IMR-90 (cell line): ENCODE data around the gene BANF1. TPM values are rescaled to one million over a fixed set of nuclear protein-coding genes. Genes with fewer than 3 reads are reported as not detected.

Source experiments
- ATAC-seq: fragments of 200-7000 bp; cut with Tn5 transposase; 2 replicates; pipeline ENCODE4 v1.9.1; 2020; ENCODE audit warnings: low read depth, mild to moderate bottlenecking, moderate library complexity
- BruUV-seq: library from RNA; stranded (reverse); fragments of 400-500 nt; replicated peaks from 2 replicates; lab custom pipeline; 2021; lab: Mats Ljungman, UMichigan
- CTCF ChIA-PET: fragments of 300-600 bp; formaldehyde crosslinking; extraction: SDS; loops from one replicate; lab custom pipeline; 2021; ENCODE audit warnings: antibody characterized with exemption; lab: Yijun Ruan, JAX
- POLR2A ChIA-PET: fragments of 300-600 bp; sonication (Branson Sonifier 250); formaldehyde crosslinking; loops from one replicate; lab custom pipeline; 2022; ENCODE audit warnings: antibody characterized with exemption; ENCODE audit not compliant: unreplicated experiment; lab: Charles Lee
- DNase-seq: peaks from one replicate; pipeline ENCODE4 v3.0.0; 2013
- H2AFZ ChIP-seq: replicated peaks from 2 replicates; pipeline ENCODE3; 2013; ENCODE audit warnings: low read length, mild to moderate bottlenecking; ENCODE audit not compliant: poor library complexity
- H2AK5ac ChIP-seq: 2 replicates; pipeline ENCODE4 v1.6.1; 2013; ENCODE audit warnings: low read depth, low read length, inconsistent platforms
- H2AK9ac ChIP-seq: replicated peaks from 2 replicates; pipeline ENCODE3; 2013; ENCODE audit warnings: mild to moderate bottlenecking, low read depth, low read length, moderate library complexity; ENCODE audit not compliant: poor library complexity
- H2BK120ac ChIP-seq: 2 replicates; pipeline ENCODE4 v1.6.1; 2013; ENCODE audit warnings: low read depth, low read length, inconsistent platforms
- H2BK15ac ChIP-seq: 3 replicates; pipeline ENCODE4 v1.6.1; 2013; ENCODE audit warnings: low read depth, low read length, inconsistent platforms
- H2BK20ac ChIP-seq: 2 replicates; pipeline ENCODE4 v1.6.1; 2013; ENCODE audit warnings: low read depth, mild to moderate bottlenecking, inconsistent platforms, low read length, moderate library complexity
- H2BK5ac ChIP-seq: 2 replicates; pipeline ENCODE4 v1.6.1; 2013; ENCODE audit warnings: mild to moderate bottlenecking, low read depth, low read length, inconsistent platforms; ENCODE audit not compliant: poor library complexity, severe bottlenecking
- H3K14ac ChIP-seq: replicated peaks from 2 replicates; pipeline ENCODE4 v1.6.1; 2013; ENCODE audit warnings: low read depth, low read length, inconsistent platforms
- H3K18ac ChIP-seq: 2 replicates; pipeline ENCODE4 v1.6.1; 2013; ENCODE audit warnings: low read depth, low read length, control low read depth
- H3K23ac ChIP-seq: 2 replicates; pipeline ENCODE4 v1.6.1; 2013; ENCODE audit warnings: low read depth, low read length, inconsistent platforms
- H3K27ac ChIP-seq: 2 replicates; pipeline ENCODE4 v1.5.1; 2013; ENCODE audit warnings: mild to moderate bottlenecking, control low read depth, low read length; ENCODE audit not compliant: insufficient read depth
- H3K27me3 ChIP-seq: 2 replicates; pipeline ENCODE4 v1.6.1; 2013; ENCODE audit warnings: low read length; ENCODE audit not compliant: control insufficient read depth, insufficient read depth
- H3K36me3 ChIP-seq: 2 replicates; pipeline ENCODE4 v1.6.1; 2013; ENCODE audit warnings: low read length, mixed read lengths; ENCODE audit not compliant: control insufficient read depth, insufficient read depth
- H3K4ac ChIP-seq: 2 replicates; pipeline ENCODE4 v1.6.1; 2013; ENCODE audit warnings: low read depth, low read length, inconsistent platforms
- H3K4me1 ChIP-seq: 2 replicates; pipeline ENCODE4 v1.6.1; 2013; ENCODE audit warnings: low read length, mixed read lengths; ENCODE audit not compliant: control insufficient read depth, insufficient read depth
- H3K4me2 ChIP-seq: 2 replicates; pipeline ENCODE4 v1.6.1; 2013; ENCODE audit warnings: low read depth, mild to moderate bottlenecking, control low read depth, low read length, moderate library complexity
- H3K4me3 ChIP-seq: 2 replicates; pipeline ENCODE4 v1.5.1; 2013; ENCODE audit warnings: low read depth, mild to moderate bottlenecking, control low read depth, low read length, moderate library complexity; ENCODE audit not compliant: insufficient read depth
- H3K56ac ChIP-seq: 2 replicates; pipeline ENCODE4 v1.6.1; 2013; ENCODE audit warnings: low read length, inconsistent platforms; ENCODE audit not compliant: insufficient read depth; ENCODE audit errors: extremely low read depth
- H3K79me1 ChIP-seq, 2 experiments: 2 replicates each; pipeline ENCODE4 v1.6.1; 2013; ENCODE audit warnings: low read length in 2 of 2, inconsistent platforms in 1 of 2, low read depth in 1 of 2
- H3K9ac ChIP-seq: 2 replicates; pipeline ENCODE4 v1.6.1; 2013; ENCODE audit warnings: low read depth, low read length, control low read depth
- H3K9me1 ChIP-seq: 2 replicates; pipeline ENCODE4 v1.6.1; 2013; ENCODE audit warnings: low read length, inconsistent platforms; ENCODE audit not compliant: insufficient read depth
- H3K9me3 ChIP-seq: 2 replicates; pipeline ENCODE4 v1.6.1; 2013; ENCODE audit warnings: low read length; ENCODE audit not compliant: control insufficient read depth, insufficient read depth
- H4K20me1 ChIP-seq: 2 replicates; pipeline ENCODE4 v1.6.1; 2013; ENCODE audit warnings: low read length, inconsistent platforms; ENCODE audit not compliant: insufficient read depth
- H4K5ac ChIP-seq: 2 replicates; pipeline ENCODE4 v1.6.1; 2013; ENCODE audit warnings: mild to moderate bottlenecking, low read depth, low read length, control low read depth
- H4K8ac ChIP-seq, 2 experiments: 2 replicates each; pipeline ENCODE4 v1.6.1; 2013; ENCODE audit warnings: low read depth in 2 of 2, low read length in 2 of 2, control low read depth in 1 of 2, inconsistent platforms in 1 of 2
- H4K91ac ChIP-seq: 2 replicates; pipeline ENCODE4 v1.6.1; 2013; ENCODE audit warnings: low read depth, low read length, inconsistent platforms; ENCODE audit not compliant: insufficient read depth
- BHLHE40 ChIP-seq: fragments of 150-350 bp; IDR thresholded peaks from 2 replicates; pipeline ENCODE4 v1.6.1; 2016; ENCODE audit warnings: mild to moderate bottlenecking, low read depth, low read length
- CEBPB ChIP-seq: IDR thresholded peaks from 2 replicates; pipeline ENCODE4 v1.6.1; 2012; ENCODE audit warnings: low read depth, low read length, improper control_type of control experiment
- MAFK ChIP-seq: IDR thresholded peaks from 2 replicates; pipeline ENCODE4 v1.6.1; 2012; ENCODE audit warnings: low read depth, low read length, improper control_type of control experiment
- MAZ ChIP-seq: IDR thresholded peaks from 2 replicates; pipeline ENCODE4 v1.6.1; 2012; ENCODE audit warnings: low read depth, mild to moderate bottlenecking, low read length, improper control_type of control experiment, moderate library complexity, borderline replicate concordance
- MXI1 ChIP-seq: IDR thresholded peaks from 2 replicates; pipeline ENCODE4 v1.6.1; 2012; ENCODE audit warnings: low read depth, mild to moderate bottlenecking, low read length, moderate library complexity, borderline replicate concordance
- POLR2A ChIP-seq: IDR thresholded peaks from 2 replicates; pipeline ENCODE4 v1.6.1; 2012; ENCODE audit warnings: mild to moderate bottlenecking, low read depth, low read length
- RFX5 ChIP-seq: IDR thresholded peaks from 2 replicates; pipeline ENCODE4 v1.8.0; 2012; ENCODE audit warnings: low read depth, mild to moderate bottlenecking, low read length, moderate library complexity
- WGBS, 2 experiments: methylation state at CpG; one replicate each; pipeline versions ENCODE4 v1.1.5 to v1.1.7; 2013; ENCODE audit warnings: missing lambda C conversion rate in 2 of 2; ENCODE audit not compliant: insufficient read length in 1 of 2; ENCODE audit errors: extremely low coverage in 2 of 2; 5-methylcytosine and 5-hydroxymethylcytosine counted together
- dilution Hi-C: fragments of 300-500 bp; cut with HindIII; formaldehyde crosslinking; loops from one replicate; pipeline ENCODE4 v1.14.3; 2018; ENCODE audit warnings: low sequenced_read_pairs; ENCODE audit not compliant: unreplicated experiment
- in situ Hi-C: fragments of 300-500 bp; cut with MboI; formaldehyde crosslinking; loops from 3 replicates; pipeline ENCODE4 v1.14.3; 2019; ENCODE audit warnings: low sequenced_read_pairs, inconsistent platforms, mixed read lengths
- intact Hi-C: fragments of 100-400 bp; cut with micrococcal nuclease; formaldehyde crosslinking; loops from 2 replicates; pipeline ENCODE4 v1.10.0; 2022
- polyA plus RNA-seq, 3 experiments: library from polyadenylated mRNA; depleted of rRNA; stranded (reverse); fragments of >200 nt; gene quantifications; 2 replicates each; pipeline ENCODE4 v1.2.3, GENCODE V29; 2012; ENCODE audit warnings: low replicate concordance in 1 of 3
- total RNA-seq: library from RNA; depleted of rRNA; stranded (reverse); fragments of >200 nt; gene quantifications from 2 replicates; pipeline ENCODE4 v1.2.3, GENCODE V29; 2012
- TF ChIP-seq, protein P1 (sequence below): conservative IDR thresholded peaks from 2 replicates; pipeline ENCODE4 v1.5.1; 2012; ENCODE audit warnings: mild to moderate bottlenecking, low read depth, low read length, improper control_type of control experiment
- TF ChIP-seq, protein P2 (sequence below): fragments of 150-350 bp; IDR thresholded peaks from 2 replicates; pipeline ENCODE4 v1.6.1; 2016; ENCODE audit warnings: low read depth, mild to moderate bottlenecking, low read length, moderate library complexity, borderline replicate concordance

The BANF1 gene
- total and polyA plus RNA-seq, 2 of the 4 experiments (the other 2 are of a cell fraction), result 36.6 to 242 TPM

DNA sequence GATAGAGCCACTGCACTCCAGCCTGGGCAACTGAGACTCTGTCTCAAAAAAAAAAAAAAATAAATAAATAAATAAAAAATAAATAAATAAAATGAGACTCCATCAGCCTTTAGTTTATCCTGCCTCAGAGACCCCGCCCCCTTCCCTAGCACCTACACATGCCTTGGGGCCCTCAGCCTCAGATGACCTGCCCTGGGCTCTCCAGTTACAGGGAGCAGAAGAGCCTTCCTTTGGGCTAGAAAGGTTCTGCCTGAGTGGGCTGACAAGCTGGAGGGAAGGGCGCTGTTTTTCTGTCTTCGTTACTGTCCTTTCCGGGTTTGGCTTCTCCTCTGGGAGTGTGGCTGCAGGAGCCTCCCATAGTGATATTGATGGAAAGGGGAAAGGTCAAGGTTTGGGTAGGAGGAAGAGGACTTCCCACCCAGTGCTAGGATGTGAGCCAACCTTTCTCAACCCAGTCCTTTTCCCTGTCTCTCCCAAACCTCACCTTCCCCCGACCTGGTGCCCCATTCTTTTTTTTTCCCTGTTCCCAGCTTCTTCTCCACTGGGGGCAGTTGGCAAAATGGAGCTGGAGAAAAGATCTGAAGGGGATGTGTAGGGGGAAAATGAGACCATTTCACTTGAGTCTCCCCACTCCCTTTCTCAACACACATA lies 48.4 kb downstream of the BANF1 start:
- peak overlapping the region; percentile 84 for H3K4ac ChIP-seq
- peaks cover 11% of the 10 kb centered on the region; the same call in 1 of the 2 replicates for H4K20me1 ChIP-seq
- H3K9ac ChIP-seq, result peak overlapping the region; percentile 76; the same call in 1 of the 2 replicates
- H3K79me1 ChIP-seq, result peaks cover 13 to 37% of the 10 kb centered on the region in 2 experiments
- ChIA-PET CTCF (interaction anchor here (2.1 kb wide), 1 partner anchor 18 kb away, joined by 11 read pairs; no protein-coding TSS in a partner anchor), POLR2A (no interaction called here)
- no peaks in the 10 kb centered on the region for H3K9me3 ChIP-seq
- peaks cover 23% of the 10 kb centered on the region; the same call in 1 of the 2 replicates for H3K27me3 ChIP-seq
- H3K27ac ChIP-seq, result peak overlapping the region; percentile 58; the same call in 1 of the 2 replicates
- DNase-seq, result no peak
- H3K23ac ChIP-seq, result peak overlapping the region; percentile 81; the same call in 1 of the 2 replicates
- ATAC-seq, result no peak
- H2BK120ac ChIP-seq, result no peak overlapping the region
- no peak overlapping the region for H3K4me2 ChIP-seq
- no peak for TF ChIP-seq MXI1
- TF ChIP-seq, protein P1, sequence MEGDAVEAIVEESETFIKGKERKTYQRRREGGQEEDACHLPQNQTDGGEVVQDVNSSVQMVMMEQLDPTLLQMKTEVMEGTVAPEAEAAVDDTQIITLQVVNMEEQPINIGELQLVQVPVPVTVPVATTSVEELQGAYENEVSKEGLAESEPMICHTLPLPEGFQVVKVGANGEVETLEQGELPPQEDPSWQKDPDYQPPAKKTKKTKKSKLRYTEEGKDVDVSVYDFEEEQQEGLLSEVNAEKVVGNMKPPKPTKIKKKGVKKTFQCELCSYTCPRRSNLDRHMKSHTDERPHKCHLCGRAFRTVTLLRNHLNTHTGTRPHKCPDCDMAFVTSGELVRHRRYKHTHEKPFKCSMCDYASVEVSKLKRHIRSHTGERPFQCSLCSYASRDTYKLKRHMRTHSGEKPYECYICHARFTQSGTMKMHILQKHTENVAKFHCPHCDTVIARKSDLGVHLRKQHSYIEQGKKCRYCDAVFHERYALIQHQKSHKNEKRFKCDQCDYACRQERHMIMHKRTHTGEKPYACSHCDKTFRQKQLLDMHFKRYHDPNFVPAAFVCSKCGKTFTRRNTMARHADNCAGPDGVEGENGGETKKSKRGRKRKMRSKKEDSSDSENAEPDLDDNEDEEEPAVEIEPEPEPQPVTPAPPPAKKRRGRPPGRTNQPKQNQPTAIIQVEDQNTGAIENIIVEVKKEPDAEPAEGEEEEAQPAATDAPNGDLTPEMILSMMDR, result no peak
- no peak for TF ChIP-seq MAZ
- no peak for TF ChIP-seq POLR2A
- TF ChIP-seq, protein P2, sequence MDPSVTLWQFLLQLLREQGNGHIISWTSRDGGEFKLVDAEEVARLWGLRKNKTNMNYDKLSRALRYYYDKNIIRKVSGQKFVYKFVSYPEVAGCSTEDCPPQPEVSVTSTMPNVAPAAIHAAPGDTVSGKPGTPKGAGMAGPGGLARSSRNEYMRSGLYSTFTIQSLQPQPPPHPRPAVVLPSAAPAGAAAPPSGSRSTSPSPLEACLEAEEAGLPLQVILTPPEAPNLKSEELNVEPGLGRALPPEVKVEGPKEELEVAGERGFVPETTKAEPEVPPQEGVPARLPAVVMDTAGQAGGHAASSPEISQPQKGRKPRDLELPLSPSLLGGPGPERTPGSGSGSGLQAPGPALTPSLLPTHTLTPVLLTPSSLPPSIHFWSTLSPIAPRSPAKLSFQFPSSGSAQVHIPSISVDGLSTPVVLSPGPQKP, result no peak
- no peak for TF ChIP-seq RFX5
- TF ChIP-seq MAFK, result no peak
- TF ChIP-seq BHLHE40, result no peak
- no peak for TF ChIP-seq CEBPB
- H4K5ac ChIP-seq, result peak overlapping the region; percentile 83
- peak overlapping the region; percentile 76 for H4K91ac ChIP-seq
- H3K18ac ChIP-seq, result no peak overlapping the region
- H3K9me1 ChIP-seq, result 0 out of 2 replicates have a peak, but pooled peaks cover 7% of the 10 kb centered on the region
- peak overlapping the region; percentile 89; the same call in 1 of the 2 replicates for H3K14ac ChIP-seq
- intact Hi-C loops (no loop called here), dilution Hi-C loops (no loop called here), in situ Hi-C loops (no loop called here)
- peak overlapping the region; percentile 48 for H2BK5ac ChIP-seq
- no peak overlapping the region for H3K4me3 ChIP-seq
- no peak overlapping the region for H2BK20ac ChIP-seq
- peak overlapping the region; percentile 92 to 97 for H4K8ac ChIP-seq
- H2AFZ ChIP-seq, result peak overlapping the region; percentile 95
- peaks cover 8% of the 10 kb centered on the region for H3K4me1 ChIP-seq
- BruUV-seq, result no TSS peak
- H3K56ac ChIP-seq, result 0 out of 2 replicates have a peak overlapping the region, but pooled peaks have one; percentile 19
- peaks cover 11% of the 10 kb centered on the region for H3K36me3 ChIP-seq
- H2BK15ac ChIP-seq, result 0 out of 3 replicates have a peak overlapping the region, but pooled peaks have one; percentile 50
- peak overlapping the region; percentile 99 for H2AK9ac ChIP-seq
- peak overlapping the region; percentile 92 for H2AK5ac ChIP-seq
- no CpG with 5 or more reads among the region's 5 CpGs for WGBS, 2 experiments
